Neural cell (in vitro differentiated cells): Measurements from ENCODE around the gene RFNG.

Experiments used
- CTCF ChIP-seq: fragments of 450-650 bp; IDR thresholded peaks from 2 replicates; pipeline ENCODE4 v1.5.1; 2014; ENCODE audit warnings: antibody characterized with exemption, mild to moderate bottlenecking, moderate library complexity; ENCODE audit not compliant: poor library complexity, severe bottlenecking
- EZH2 ChIP-seq: fragments of 200-600, 300-800 bp; shearing (Covaris generic), sonication (generic); IDR thresholded peaks from 2 replicates; pipeline ENCODE4 v1.6.1; 2014; ENCODE audit warnings: antibody characterized with exemption, low read length, borderline replicate concordance, mild to moderate bottlenecking; ENCODE audit not compliant: insufficient read depth, poor library complexity, severe bottlenecking
- POLR2AphosphoS5 ChIP-seq: IDR thresholded peaks from 2 replicates; pipeline ENCODE4 v1.6.1; 2012
- RAD21 ChIP-seq: fragments of 450-650 bp; conservative IDR thresholded peaks from 2 replicates; pipeline ENCODE4 v1.6.1; 2014; ENCODE audit warnings: antibody characterized with exemption, mild to moderate bottlenecking, moderate library complexity
- REST ChIP-seq: IDR thresholded peaks from 2 replicates; pipeline ENCODE4 v1.6.1; 2012; ENCODE audit warnings: borderline replicate concordance

GRCh38 chr17:82088838-82089722 is 37.5 kb upstream of the RFNG start:
- TF ChIP-seq CTCF: no peak
- no peak for TF ChIP-seq REST
- TF ChIP-seq POLR2AphosphoS5: no peak
- TF ChIP-seq RAD21: no peak
- no peak for TF ChIP-seq EZH2
